Measurements from ENCODE around the gene SNTA1.
"Not testable (repeated sequence)": the region's sequence is repeated elsewhere in the genome, so short reads cannot be mapped to it uniquely, and the experiment has no call there.

Gene SNTA1

GRCh38 chr20:33443512-33444239 is at the start of gene SNTA1:
Gene SNTA1 (minus strand): TSS chr20:33443763. CDS start chr20:33443620, 143 bp downstream.
- peak; percentile 78 for DNase-seq (ENCODE audit: low read depth)

- DNase-seq (ENCODE audit: low read depth), result no peak
Observed at GRCh38 chr20:33490934-33491656, 47.5 kb upstream of the SNTA1 start.

- DNase-seq (ENCODE audit: low read depth), result no peak
Observed at GRCh38 chr20:33490023-33490933, 46.7 kb upstream of the SNTA1 start, which contains the start of gene CBFA2T2. Gene CBFA2T2 (plus strand): TSS chr20:33490096. CDS start chr20:33490268, 172 bp downstream.

GRCh38 chr20:33489495-33490022 is 46.0 kb upstream of the SNTA1 start:
- DNase-seq (ENCODE audit: low read depth), result peak; percentile 98

- DNase-seq (ENCODE audit: low read depth), result not testable (repeated sequence)
Observed at GRCh38 chr20:33488661-33489494, 45.3 kb upstream of the SNTA1 start.

- no peak for DNase-seq (ENCODE audit: low read depth)
Observed at GRCh38 chr20:33488201-33488600, 44.6 kb upstream of the SNTA1 start.

GRCh38 chr20:33483186-33483585 is 39.6 kb upstream of the SNTA1 start:
- DNase-seq (ENCODE audit: low read depth), result not testable (repeated sequence)

GRCh38 chr20:33482581-33482980 is 39.0 kb upstream of the SNTA1 start:
- no peak for DNase-seq (ENCODE audit: low read depth)

- DNase-seq (ENCODE audit: low read depth), result no peak
Observed at GRCh38 chr20:33481431-33481941, 37.9 kb upstream of the SNTA1 start.

- no peak for DNase-seq (ENCODE audit: low read depth)
Observed at GRCh38 chr20:33480048-33480447, 36.5 kb upstream of the SNTA1 start.

GRCh38 chr20:33477386-33478234 is 34.0 kb upstream of the SNTA1 start:
- DNase-seq (ENCODE audit: low read depth), result no peak

GRCh38 chr20:33475381-33476152 is 32.0 kb upstream of the SNTA1 start:
- no peak for DNase-seq (ENCODE audit: low read depth)

- no peak for DNase-seq (ENCODE audit: low read depth)
Observed at GRCh38 chr20:33474963-33475362, 31.4 kb upstream of the SNTA1 start.

GRCh38 chr20:33474097-33474873 is 30.7 kb upstream of the SNTA1 start:
- DNase-seq (ENCODE audit: low read depth), result no peak

- DNase-seq (ENCODE audit: low read depth), result no peak
Observed at GRCh38 chr20:33472868-33473435, 29.4 kb upstream of the SNTA1 start.

- DNase-seq (ENCODE audit: low read depth), result no peak
Observed at GRCh38 chr20:33470866-33471265, 27.3 kb upstream of the SNTA1 start.

- no peak for DNase-seq (ENCODE audit: low read depth)
Observed at GRCh38 chr20:33470457-33470856, 26.9 kb upstream of the SNTA1 start.

- no peak for DNase-seq (ENCODE audit: low read depth)
Observed at GRCh38 chr20:33466303-33466646, 22.7 kb upstream of the SNTA1 start.

Measured in stimulated activated CD8-positive, alpha-beta memory T cell treated with anti-CD3 and anti-CD28 coated beads, Interleukin-12 subunit alpha, Interleukin-12 subunit beta, amount 100 ng/mL, for 4 hours (primary cell).